Heart left ventricle (tissue), 13 donors: Measurements from ENCODE around the gene SRGAP3.

Experiments used
- CTCF ChIP-seq, 12 donors: fragments of 200-600 bp; sonication (generic) in 4 of 12; IDR thresholded peaks; one replicate each; pipeline versions ENCODE4 v1.5.0 to v1.8.0; 2018 to 2022; ENCODE audit warnings: antibody characterized with exemption in 12 of 12, mild to moderate bottlenecking in 5 of 12
- POLR2A ChIP-seq, 2 donors: fragments of 450-650 bp; IDR thresholded peaks; one replicate each; pipeline ENCODE4 v1.6.1; 2017; ENCODE audit warnings: antibody characterized with exemption in 2 of 2, mild to moderate bottlenecking in 2 of 2, moderate library complexity in 2 of 2
- donor health status: ischemic (EF 13 %, LVEDD 7.1; RV severe dilation, severe dysfunction).
- donor health status: DM: no; HTN: yes; CAD: no.
- donor health status: DM: no; HTN: no; CAD: no.
- donor health status: ischemic (EF 25% LVEDD 6.9; RV normal size, moderate dysfunction).
- donor health status: ischemic (EF 25% LVEDD 5.7; RV mildly dilated, moderate dysfunction).
- donor health status: ischemic (EF 35%, LVEDD 5.7; RV mildly dilated, moderate dysfunction).
- donor health status: nonischemic (EF 11% LVEDD 7.7; RV severe dilation, severe dysfunction).
- donor health status: DM: yes; HTN: yes; CAD: no.
- donor health status: PGD.
- donor health status: ischemic (EF 29% LVEDD 5.4; RV normal size, mild dysfunction).
- donor health status: nonischemic (EF 23%, LVEDD 6.1; RV moderate dilation, normal function).

GRCh38 chr3:9121366-9122001 lies 128.0 kb downstream of the SRGAP3 start:
- no peak for TF ChIP-seq CTCF (IDR thresholded peaks at IDR 0.05)
- no peak for TF ChIP-seq POLR2A (IDR thresholded peaks at IDR 0.05)
